HCT116 (cell line): ENCODE data around the gene CEP170B. TPM values are rescaled to one million over a fixed set of nuclear protein-coding genes. Genes with fewer than 3 reads are reported as not detected.

Experiments
- ATAC-seq: fragments of 200-7000 bp; cut with Tn5 transposase; 2 replicates; pipeline ENCODE4 v1.9.1; 2020; ENCODE audit warnings: mild to moderate bottlenecking, moderate library complexity
- BruUV-seq: library from RNA; stranded (reverse); fragments of 400-500 nt; replicated peaks from 2 replicates; lab custom pipeline; 2021; lab: Mats Ljungman, UMichigan
- CTCF ChIA-PET: fragments of 300-600 bp; sonication (Branson Sonifier 250); formaldehyde crosslinking; loops from one replicate; lab custom pipeline; 2021; ENCODE audit warnings: antibody characterized with exemption; lab: Charles Lee
- POLR2A ChIA-PET: fragments of 300-600, 350-600 bp; sonication (Branson Sonifier 250); formaldehyde crosslinking; loops from one replicate; lab custom pipeline; 2021; ENCODE audit warnings: antibody characterized with exemption; lab: Charles Lee
- RAD21 ChIA-PET, 2 experiments: fragments of 300-600 bp; sonication (Branson Sonifier 250); formaldehyde crosslinking; loops; one replicate each; lab custom pipeline; 2023; ENCODE audit warnings: low total read pairs in 2 of 2; ENCODE audit not compliant: uncharacterized antibody in 2 of 2, unreplicated experiment in 2 of 2, low non-redundant PET in 1 of 2; lab: Charles Lee
- DNase-seq: peaks from one replicate; pipeline ENCODE4 v3.0.0-alpha.2; 2010; ENCODE audit warnings: low read depth, low spot score
- H2AFZ ChIP-seq: fragments of 200-600 bp; shearing (Covaris generic), sonication (generic); 2 replicates; pipeline ENCODE4 v1.6.1; 2017; ENCODE audit warnings: low read depth, mixed run types, mixed read lengths, antibody characterized with exemption, low read length; ENCODE audit not compliant: poor library complexity, severe bottlenecking
- H3K27ac ChIP-seq: 2 replicates; pipeline ENCODE4 v1.5.1; 2012; ENCODE audit warnings: low read depth, low read length
- H3K27me3 ChIP-seq: fragments of 200-600 bp; sonication (generic); 2 replicates; pipeline ENCODE4 v1.6.1; 2016; ENCODE audit warnings: mixed run types, low read length, mixed read lengths; ENCODE audit not compliant: insufficient read depth
- H3K36me3 ChIP-seq, 2 experiments: fragments of 200-500 bp in 1 of 2; fragments of 200-600 bp in 1 of 2; sonication (Bioruptor generic) in 1 of 2; sonication (generic) in 1 of 2; 2 replicates each; pipeline versions ENCODE4 v1.5.1 to v1.6.1; 2014 to 2016; ENCODE audit warnings: low read length in 2 of 2, inconsistent platforms in 1 of 2, mixed read lengths in 1 of 2, mixed run types in 1 of 2; ENCODE audit not compliant: insufficient read depth in 2 of 2, control insufficient read depth in 1 of 2
- H3K4me1 ChIP-seq, 2 experiments: fragments of 200-600 bp in 1 of 2; sonication (generic) in 1 of 2; 2 replicates each; pipeline versions ENCODE4 v1.5.1 to v1.6.1; 2012 to 2017; ENCODE audit warnings: low read length in 2 of 2, inconsistent platforms in 1 of 2, mild to moderate bottlenecking in 1 of 2, mixed read lengths in 1 of 2, mixed run types in 1 of 2, moderate library complexity in 1 of 2; ENCODE audit not compliant: insufficient read depth in 2 of 2, control insufficient read depth in 1 of 2
- H3K4me2 ChIP-seq: fragments of 200-600 bp; sonication (generic); 2 replicates; pipeline ENCODE4 v1.6.1; 2017; ENCODE audit warnings: mixed run types, low read length, mixed read lengths
- H3K4me3 ChIP-seq, 2 experiments: fragments of 200-600 bp in 1 of 2; sonication (generic) in 1 of 2; replicated peaks in 1 of 2; 2 replicates each; pipeline ENCODE4 v1.5.1; 2011 to 2016; ENCODE audit warnings: low read length in 2 of 2, control low read depth in 1 of 2, low read depth in 1 of 2, mild to moderate bottlenecking in 1 of 2, mixed read lengths in 1 of 2, mixed run types in 1 of 2
- H3K79me2 ChIP-seq: fragments of 200-600 bp; sonication (generic); 2 replicates; pipeline ENCODE4 v1.6.1; 2017; ENCODE audit warnings: mild to moderate bottlenecking, mixed run types, low read length, moderate library complexity, mixed read lengths; ENCODE audit not compliant: insufficient read depth
- H3K9ac ChIP-seq: fragments of 200-600 bp; sonication (generic); 2 replicates; pipeline ENCODE4 v1.6.1; 2016; ENCODE audit warnings: low read length, mixed read lengths
- H3K9me2 ChIP-seq: fragments of 200-600 bp; sonication (generic), shearing (Covaris generic); 2 replicates; pipeline ENCODE4 v1.6.1; 2017; ENCODE audit warnings: mixed run types, mild to moderate bottlenecking, moderate library complexity; ENCODE audit not compliant: insufficient read depth
- H3K9me3 ChIP-seq, 2 experiments: fragments of 200-500 bp in 1 of 2; fragments of 200-600 bp in 1 of 2; sonication (Bioruptor generic) in 1 of 2; sonication (generic) in 1 of 2; 2 replicates each; pipeline ENCODE4 v1.6.1; 2014 to 2017; ENCODE audit warnings: low read length in 2 of 2, mixed read lengths in 2 of 2, inconsistent platforms in 1 of 2, low read depth in 1 of 2, mild to moderate bottlenecking in 1 of 2, mixed run types in 1 of 2, moderate library complexity in 1 of 2; ENCODE audit not compliant: control insufficient read depth in 1 of 2, insufficient read depth in 1 of 2
- H4K20me1 ChIP-seq: fragments of 200-600 bp; sonication (generic), shearing (Covaris generic); 2 replicates; pipeline ENCODE4 v1.6.1; 2017; ENCODE audit warnings: mixed run types, mild to moderate bottlenecking, moderate library complexity; ENCODE audit not compliant: insufficient read depth
- CBX3 ChIP-seq: IDR thresholded peaks from 2 replicates; pipeline ENCODE4 v1.6.1; 2012; ENCODE audit warnings: low read depth
- CEBPB ChIP-seq: IDR thresholded peaks from 2 replicates; pipeline ENCODE4 v1.6.1; 2012; ENCODE audit warnings: low read depth
- POLR2A ChIP-seq: IDR thresholded peaks from 2 replicates; pipeline ENCODE4 v1.7.0; 2011; ENCODE audit warnings: borderline replicate concordance; ENCODE audit not compliant: insufficient read depth, insufficient read length; ENCODE audit errors: extremely low read depth
- TCF7L2 ChIP-seq: IDR thresholded peaks from 2 replicates; pipeline ENCODE4 v1.7.0; 2011; ENCODE audit warnings: borderline replicate concordance, inconsistent platforms; ENCODE audit not compliant: insufficient read depth, insufficient read length; ENCODE audit errors: extremely low read depth
- ZBTB33 ChIP-seq: IDR thresholded peaks from 2 replicates; pipeline ENCODE4 v1.6.1; 2011; ENCODE audit warnings: mild to moderate bottlenecking, low read length, moderate library complexity; ENCODE audit not compliant: insufficient replicate concordance; ENCODE audit errors: extremely low read depth
- ZFX ChIP-seq: fragments of 450-650 bp; IDR thresholded peaks from 2 replicates; pipeline ENCODE4 v1.6.1; 2017
- intact Hi-C: fragments of 100-400 bp; cut with micrococcal nuclease; formaldehyde crosslinking; loops from 2 replicates; pipeline ENCODE4 v1.10.0; 2022
- total RNA-seq: library from RNA; stranded (reverse); gene quantifications from one replicate; pipeline ENCODE4 v1.2.1, GENCODE V29; 2021; ENCODE audit not compliant: unreplicated experiment
- TF ChIP-seq, protein P1 (sequence below): IDR thresholded peaks from 2 replicates; pipeline ENCODE4 v1.6.1; 2012
- TF ChIP-seq, protein P2 (sequence below), 3 experiments: fragments of 200-600 bp in 1 of 3; sonication (generic) in 1 of 3; IDR thresholded peaks in 2 of 3; conservative IDR thresholded peaks in 1 of 3; 2 replicates each; pipeline ENCODE4 v1.5.1; 2012 to 2017; ENCODE audit warnings: low read depth in 2 of 3, low read length in 2 of 3, antibody characterized with exemption in 1 of 3, borderline replicate concordance in 1 of 3, control low read depth in 1 of 3, mild to moderate bottlenecking in 1 of 3, mixed read lengths in 1 of 3, mixed run types in 1 of 3, moderate library complexity in 1 of 3; ENCODE audit not compliant: insufficient read depth in 1 of 3

CEP170B gene
- total RNA-seq, 1 experiment from 2014 or later, result 45.9 TPM

DNA sequence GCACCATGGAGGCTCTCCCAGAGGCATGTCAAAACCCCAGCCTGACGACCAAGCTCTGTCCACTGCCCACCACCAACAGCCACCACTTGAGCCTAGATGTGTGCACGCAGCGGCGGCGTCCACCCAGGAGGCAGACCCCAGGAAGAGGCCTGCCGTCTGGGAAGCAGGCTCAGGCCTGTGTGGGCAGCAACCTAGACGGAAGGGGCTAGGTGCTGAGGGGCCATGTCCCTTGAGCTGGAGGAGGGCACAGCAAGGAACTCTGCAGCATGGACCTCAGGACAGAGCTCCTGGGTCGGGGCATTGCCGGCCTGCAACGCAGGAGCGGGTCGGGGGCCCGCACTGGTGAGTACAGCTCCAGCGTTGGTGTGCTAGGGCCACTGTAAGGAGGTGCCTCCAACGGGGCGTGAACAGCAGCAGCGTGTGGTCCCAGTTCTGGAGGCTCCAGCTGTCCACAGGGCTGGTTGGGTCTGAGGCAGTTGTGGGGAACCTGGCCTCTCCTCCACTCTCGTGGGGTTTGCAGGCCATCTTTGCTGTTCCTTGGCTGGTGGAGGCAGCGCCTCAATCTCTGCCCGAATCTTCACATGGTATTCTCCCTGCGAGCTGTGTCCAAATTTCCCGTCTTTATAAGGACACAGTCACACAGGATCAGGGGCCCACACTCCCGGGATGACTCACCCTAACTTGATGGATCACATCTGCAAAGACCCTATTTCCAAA, 43.7 kb upstream of the CEP170B start:
- H3K4me1 ChIP-seq, result peaks cover 17 to 29% of the 10 kb centered on the region in 2 experiments
- H3K4me3 ChIP-seq, result no peak overlapping the region
- BruUV-seq, result no TSS peak
- no peak overlapping the region for H2AFZ ChIP-seq
- H3K27me3 ChIP-seq, result no peaks in the 10 kb centered on the region
- H3K4me2 ChIP-seq, result no peak overlapping the region
- peaks cover 0 to 7% of the 10 kb centered on the region in 2 experiments; a peak in 1 of 4 replicates for H3K9me3 ChIP-seq
- ChIA-PET POLR2A (interaction anchor here (1.0 kb wide), 1 partner anchor 69 kb away, joined by 4 read pairs; the partner anchor contains the start of gene SIVA1), CTCF (no interaction called here), RAD21 (interaction anchor here in 1 of 2 experiments (0.7 kb wide), 1 partner anchor 17 kb away, joined by 4 read pairs; no protein-coding TSS in a partner anchor)
- no peaks in the 10 kb centered on the region for H3K9me2 ChIP-seq
- H3K36me3 ChIP-seq, result no peaks in the 10 kb centered on the region
- TF ChIP-seq CBX3, result no peak
- H3K27ac ChIP-seq, result no peak overlapping the region
- intact Hi-C loops, result no loop called here
- H3K9ac ChIP-seq, result no peak overlapping the region
- DNase-seq (no peak), ATAC-seq (no peak)
- no peaks in the 10 kb centered on the region for H4K20me1 ChIP-seq
- peaks cover 8% of the 10 kb centered on the region for H3K79me2 ChIP-seq

DNA sequence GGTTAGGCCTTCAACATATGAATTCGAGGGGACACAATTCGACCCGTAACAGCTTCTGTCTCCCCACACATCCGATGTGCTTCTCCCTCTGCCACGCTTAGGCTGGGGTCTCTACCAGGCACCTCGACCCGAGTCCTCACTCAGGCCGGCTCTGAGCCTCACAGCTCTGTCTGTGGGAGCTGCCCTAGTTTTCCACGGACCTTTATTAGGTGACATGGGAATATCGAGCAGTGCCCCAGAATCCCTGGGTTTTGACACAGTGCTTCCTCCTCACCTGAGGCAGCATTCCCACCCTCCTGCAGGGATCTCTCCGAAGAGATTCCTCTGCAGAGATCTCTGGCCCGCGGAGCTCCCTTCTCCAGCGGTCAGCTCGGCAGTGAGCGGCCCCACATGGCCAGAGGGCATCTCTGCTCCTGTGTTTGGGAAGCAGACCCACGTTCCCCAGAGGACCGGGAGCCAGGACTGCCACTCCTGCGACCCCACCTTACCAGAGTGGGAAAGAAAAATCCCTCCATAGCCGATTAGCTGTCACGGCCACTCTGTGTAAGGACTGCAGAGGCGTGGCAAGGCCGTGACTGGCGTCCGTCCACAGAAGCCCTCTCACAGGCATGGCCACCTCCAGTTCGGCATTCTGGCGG, 43.0 kb upstream of the CEP170B start:
- CTCF ChIA-PET, result no interaction called here
- no peak for TF ChIP-seq ZFX
- TF ChIP-seq CEBPB, result no peak
- no peak for TF ChIP-seq TCF7L2
- TF ChIP-seq POLR2A, result no peak
- TF ChIP-seq ZBTB33, result no peak
- TF ChIP-seq, protein P1, sequence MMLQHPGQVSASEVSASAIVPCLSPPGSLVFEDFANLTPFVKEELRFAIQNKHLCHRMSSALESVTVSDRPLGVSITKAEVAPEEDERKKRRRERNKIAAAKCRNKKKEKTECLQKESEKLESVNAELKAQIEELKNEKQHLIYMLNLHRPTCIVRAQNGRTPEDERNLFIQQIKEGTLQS, result no peak
- TF ChIP-seq, protein P2, sequence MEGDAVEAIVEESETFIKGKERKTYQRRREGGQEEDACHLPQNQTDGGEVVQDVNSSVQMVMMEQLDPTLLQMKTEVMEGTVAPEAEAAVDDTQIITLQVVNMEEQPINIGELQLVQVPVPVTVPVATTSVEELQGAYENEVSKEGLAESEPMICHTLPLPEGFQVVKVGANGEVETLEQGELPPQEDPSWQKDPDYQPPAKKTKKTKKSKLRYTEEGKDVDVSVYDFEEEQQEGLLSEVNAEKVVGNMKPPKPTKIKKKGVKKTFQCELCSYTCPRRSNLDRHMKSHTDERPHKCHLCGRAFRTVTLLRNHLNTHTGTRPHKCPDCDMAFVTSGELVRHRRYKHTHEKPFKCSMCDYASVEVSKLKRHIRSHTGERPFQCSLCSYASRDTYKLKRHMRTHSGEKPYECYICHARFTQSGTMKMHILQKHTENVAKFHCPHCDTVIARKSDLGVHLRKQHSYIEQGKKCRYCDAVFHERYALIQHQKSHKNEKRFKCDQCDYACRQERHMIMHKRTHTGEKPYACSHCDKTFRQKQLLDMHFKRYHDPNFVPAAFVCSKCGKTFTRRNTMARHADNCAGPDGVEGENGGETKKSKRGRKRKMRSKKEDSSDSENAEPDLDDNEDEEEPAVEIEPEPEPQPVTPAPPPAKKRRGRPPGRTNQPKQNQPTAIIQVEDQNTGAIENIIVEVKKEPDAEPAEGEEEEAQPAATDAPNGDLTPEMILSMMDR (IDR thresholded peaks at IDR 0.05 in 2 of 3, conservative IDR thresholded peaks at IDR 0.05 in 1 of 3; ENCODE audit: borderline replicate concordance in 1 of 3, insufficient read depth in 1 of 3, low read depth in 2 of 3, low read length in 2 of 3), result no peak

More for the DNA sequence above, 43.0 kb upstream of the CEP170B start:
- intact Hi-C loops, result no loop called here
- ChIA-PET RAD21 (no interaction called here), POLR2A (interaction anchor here (1.0 kb wide), 1 partner anchor 69 kb away, joined by 4 read pairs; the partner anchor contains the start of gene SIVA1)
- no TSS peak for BruUV-seq
- H3K27ac ChIP-seq, result no peak overlapping the region
- H3K27me3 ChIP-seq, result no peaks in the 10 kb centered on the region
- H3K9ac ChIP-seq, result no peak overlapping the region
- H4K20me1 ChIP-seq, result no peaks in the 10 kb centered on the region
- no peaks in the 10 kb centered on the region for H3K36me3 ChIP-seq
- ATAC-seq, result no peak
- H3K4me3 ChIP-seq, result no peak overlapping the region
- H3K79me2 ChIP-seq, result peaks cover under 1% of the 10 kb centered on the region
- DNase-seq, result no peak
- H3K9me3 ChIP-seq, result peaks cover 0 to 7% of the 10 kb centered on the region in 2 experiments; a peak in 1 of 4 replicates
- no peak overlapping the region for H3K4me2 ChIP-seq
- H3K4me1 ChIP-seq, result peaks cover 19 to 26% of the 10 kb centered on the region in 2 experiments
- no peak overlapping the region for H2AFZ ChIP-seq
- H3K9me2 ChIP-seq, result no peaks in the 10 kb centered on the region
